ENCODE measurements around the gene WDR41. TPM values are rescaled to one million over a fixed set of nuclear protein-coding genes. Genes with fewer than 3 reads are reported as not detected.
"Not testable (repeated sequence)": the region's sequence is repeated elsewhere in the genome, so short reads cannot be mapped to it uniquely, and the experiment has no call there.

The WDR41 gene
- total and polyA plus RNA-seq, 2 experiments from 2014 or later = 96.9 to 173 TPM

DNA sequence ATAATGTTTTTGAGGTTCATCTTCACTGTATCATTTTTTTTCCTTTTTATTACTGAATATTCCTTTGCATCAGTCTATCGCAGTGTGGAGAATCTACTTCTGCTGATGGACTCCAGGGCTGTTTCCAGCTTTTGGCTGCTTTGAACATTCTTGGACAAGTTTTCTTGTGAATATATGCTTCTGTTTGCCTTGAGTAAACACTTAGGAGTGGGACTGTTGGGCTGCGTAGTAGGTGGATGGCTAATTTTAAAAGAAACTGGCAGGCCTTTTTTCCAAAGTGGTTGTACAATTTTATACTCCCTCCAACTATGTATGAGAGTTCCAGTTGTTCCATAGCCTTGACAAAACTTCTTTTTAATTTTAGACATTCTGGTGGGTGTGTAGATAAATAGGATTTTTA, 102.4 kb downstream of the WDR41 start:
- H3K4me3 ChIP-seq = no peak overlapping the region
- peaks cover 8% of the 10 kb centered on the region for H3F3A ChIP-seq (ENCODE audit: insufficient read depth)
- H3K4me1 ChIP-seq (ENCODE audit: insufficient read depth) = peaks cover 17% of the 10 kb centered on the region
- H3K9ac ChIP-seq = no peak overlapping the region
- H2AFZ ChIP-seq = no peak overlapping the region
- no peaks in the 10 kb centered on the region for H3K9me2 ChIP-seq (ENCODE audit: insufficient read depth)
- no peaks in the 10 kb centered on the region for H3K9me3 ChIP-seq (ENCODE audit: low read depth)
- DNase-seq = no peak
- no peaks in the 10 kb centered on the region for H3K79me2 ChIP-seq (ENCODE audit: insufficient read depth)
- H3K27me3 ChIP-seq (replicated peaks; ENCODE audit: insufficient read depth) = no peaks in the 10 kb centered on the region
- 94 to 96% methylated on average over 2 of the region's 2 CpGs for WGBS, 2 experiments (ENCODE audit: low coverage in 1 of 2, low lambda C conversion rate in 2 of 2, missing lambda C conversion rate in 2 of 2)
- H4K20me1 ChIP-seq (ENCODE audit: insufficient read depth) = no peaks in the 10 kb centered on the region
- no peaks in the 10 kb centered on the region for H3K36me3 ChIP-seq (ENCODE audit: low read depth)
- H3K4me2 ChIP-seq (ENCODE audit: unreplicated experiment) = no peak overlapping the region
- in situ Hi-C loops (cut with MboI) = no loop called here
- TF ChIP-seq EZH2phosphoT487 (IDR thresholded peaks at IDR 0.05; ENCODE audit: insufficient read depth, low read depth) = no peak
- TF ChIP-seq EZH2 (IDR thresholded peaks at IDR 0.05; ENCODE audit: insufficient read depth, poor library complexity, severe bottlenecking) = no peak
- no peak overlapping the region for H3K27ac ChIP-seq

DNA sequence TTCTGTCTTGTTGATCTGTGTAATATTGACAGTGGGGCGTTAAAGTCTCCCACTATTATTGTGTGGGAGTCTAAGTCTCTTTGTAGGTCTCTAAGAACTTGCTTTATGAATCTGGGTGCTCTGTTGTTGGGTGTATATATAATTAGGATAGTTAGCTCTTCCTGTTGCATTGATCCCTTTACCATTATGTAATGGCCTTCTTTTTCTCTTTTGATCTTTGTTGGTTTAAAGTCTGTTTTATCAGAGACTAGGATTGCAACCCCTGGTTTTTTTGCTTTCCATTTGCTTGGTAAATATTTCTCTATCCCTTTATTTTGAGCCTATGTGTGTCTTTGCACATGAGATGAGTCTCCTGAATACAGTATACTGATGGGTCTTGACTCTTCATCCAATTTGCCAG, 105.8 kb downstream of the WDR41 start:
- H3K4me2 ChIP-seq (ENCODE audit: unreplicated experiment); H3K9me3 ChIP-seq (ENCODE audit: low read depth); H3K27ac ChIP-seq; H3K4me3 ChIP-seq; in situ Hi-C loops (cut with MboI); H4K20me1 ChIP-seq (ENCODE audit: insufficient read depth); H2AFZ ChIP-seq; H3K79me2 ChIP-seq (ENCODE audit: insufficient read depth); H3K36me3 ChIP-seq (ENCODE audit: low read depth); H3K9me2 ChIP-seq (ENCODE audit: insufficient read depth); H3K27me3 ChIP-seq (replicated peaks; ENCODE audit: insufficient read depth); H3K9ac ChIP-seq; DNase-seq: not testable (repeated sequence)
- H3K4me1 ChIP-seq (ENCODE audit: insufficient read depth) = peaks cover 15% of the 10 kb centered on the region
- WGBS, 2 experiments (ENCODE audit: low coverage in 1 of 2, low lambda C conversion rate in 2 of 2, missing lambda C conversion rate in 2 of 2) = 94 to 100% methylated on average over 1 of the region's 1 CpG
- peaks cover 18% of the 10 kb centered on the region for H3F3A ChIP-seq (ENCODE audit: insufficient read depth)

- in situ Hi-C loops (cut with MboI); H3K27me3 ChIP-seq (replicated peaks; ENCODE audit: insufficient read depth); H3K79me2 ChIP-seq (ENCODE audit: insufficient read depth); H3K9me2 ChIP-seq (ENCODE audit: insufficient read depth); H3K4me1 ChIP-seq (ENCODE audit: insufficient read depth); H3K9ac ChIP-seq; H3K4me3 ChIP-seq; H2AFZ ChIP-seq; H3K27ac ChIP-seq; H3K4me2 ChIP-seq (ENCODE audit: unreplicated experiment); H4K20me1 ChIP-seq (ENCODE audit: insufficient read depth); H3K9me3 ChIP-seq (ENCODE audit: low read depth); H3K36me3 ChIP-seq (ENCODE audit: low read depth): not testable (repeated sequence)
- DNase-seq = peak; percentile 47
- 44 to 50% methylated on average over 2 of the region's 2 CpGs for WGBS, 2 experiments (ENCODE audit: low coverage in 1 of 2, low lambda C conversion rate in 2 of 2, missing lambda C conversion rate in 2 of 2)
- peaks cover 10% of the 10 kb centered on the region; the same call in 1 of the 2 replicates for H3F3A ChIP-seq (ENCODE audit: insufficient read depth)
Observed at GRCh38 chr5:77383336-77383735, 108.8 kb downstream of the WDR41 start.

Other genes with a start within 250 kb of the WDR41 start
- not detected in 2 replicates for gene OTP, start 146.4 kb upstream of the WDR41 start, total RNA-seq (2014; rRNA removed; shearing (Covaris generic))
- gene OTP, start 146.4 kb upstream of the WDR41 start, polyA plus RNA-seq (2016; fragmentation: Nextera tagmentation; extraction: Ambion mirVana) = not detected in 2 replicates